Measurements from ENCODE around the gene EPN3.

DNA sequence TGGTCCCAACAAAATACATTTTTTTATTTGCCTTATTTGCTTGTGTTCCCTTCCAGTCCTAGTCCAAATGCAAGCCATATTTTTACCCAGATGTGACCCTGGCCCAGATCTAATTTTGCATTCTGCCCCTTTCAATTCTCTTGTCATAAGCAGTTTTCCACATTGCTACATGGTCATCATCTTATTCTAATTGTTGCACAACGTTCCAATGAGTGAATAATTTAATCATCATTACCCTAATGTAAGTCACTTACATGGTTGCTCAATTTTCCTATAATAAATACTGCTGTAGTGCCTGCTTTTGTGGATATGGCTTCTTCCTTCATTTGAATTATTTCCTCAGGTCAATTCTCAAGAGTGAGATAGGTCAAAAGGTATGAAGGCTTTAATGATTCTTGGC, 41.0 kb upstream of the EPN3 start:
- TF ChIP-seq, protein P1, sequence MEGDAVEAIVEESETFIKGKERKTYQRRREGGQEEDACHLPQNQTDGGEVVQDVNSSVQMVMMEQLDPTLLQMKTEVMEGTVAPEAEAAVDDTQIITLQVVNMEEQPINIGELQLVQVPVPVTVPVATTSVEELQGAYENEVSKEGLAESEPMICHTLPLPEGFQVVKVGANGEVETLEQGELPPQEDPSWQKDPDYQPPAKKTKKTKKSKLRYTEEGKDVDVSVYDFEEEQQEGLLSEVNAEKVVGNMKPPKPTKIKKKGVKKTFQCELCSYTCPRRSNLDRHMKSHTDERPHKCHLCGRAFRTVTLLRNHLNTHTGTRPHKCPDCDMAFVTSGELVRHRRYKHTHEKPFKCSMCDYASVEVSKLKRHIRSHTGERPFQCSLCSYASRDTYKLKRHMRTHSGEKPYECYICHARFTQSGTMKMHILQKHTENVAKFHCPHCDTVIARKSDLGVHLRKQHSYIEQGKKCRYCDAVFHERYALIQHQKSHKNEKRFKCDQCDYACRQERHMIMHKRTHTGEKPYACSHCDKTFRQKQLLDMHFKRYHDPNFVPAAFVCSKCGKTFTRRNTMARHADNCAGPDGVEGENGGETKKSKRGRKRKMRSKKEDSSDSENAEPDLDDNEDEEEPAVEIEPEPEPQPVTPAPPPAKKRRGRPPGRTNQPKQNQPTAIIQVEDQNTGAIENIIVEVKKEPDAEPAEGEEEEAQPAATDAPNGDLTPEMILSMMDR (conservative IDR thresholded peaks at IDR 0.05; ENCODE audit: low read depth, low read length): no peak
- no peak for TF ChIP-seq EZH2 (IDR thresholded peaks at IDR 0.05; ENCODE audit: borderline replicate concordance, low read depth, low read length, poor library complexity, severe bottlenecking)

Data from A673 (cell line).